ENCODE results near the gene CPSF4L. TPM values are rescaled to one million over a fixed set of nuclear protein-coding genes. Genes with fewer than 3 reads are reported as not detected.

The CPSF4L gene
- total and polyA plus RNA-seq, 2 of the 13 experiments (the other 11 are each of a cell fraction or from before 2014, with no cell fraction given), result 0.73 to 1.6 TPM

DNA sequence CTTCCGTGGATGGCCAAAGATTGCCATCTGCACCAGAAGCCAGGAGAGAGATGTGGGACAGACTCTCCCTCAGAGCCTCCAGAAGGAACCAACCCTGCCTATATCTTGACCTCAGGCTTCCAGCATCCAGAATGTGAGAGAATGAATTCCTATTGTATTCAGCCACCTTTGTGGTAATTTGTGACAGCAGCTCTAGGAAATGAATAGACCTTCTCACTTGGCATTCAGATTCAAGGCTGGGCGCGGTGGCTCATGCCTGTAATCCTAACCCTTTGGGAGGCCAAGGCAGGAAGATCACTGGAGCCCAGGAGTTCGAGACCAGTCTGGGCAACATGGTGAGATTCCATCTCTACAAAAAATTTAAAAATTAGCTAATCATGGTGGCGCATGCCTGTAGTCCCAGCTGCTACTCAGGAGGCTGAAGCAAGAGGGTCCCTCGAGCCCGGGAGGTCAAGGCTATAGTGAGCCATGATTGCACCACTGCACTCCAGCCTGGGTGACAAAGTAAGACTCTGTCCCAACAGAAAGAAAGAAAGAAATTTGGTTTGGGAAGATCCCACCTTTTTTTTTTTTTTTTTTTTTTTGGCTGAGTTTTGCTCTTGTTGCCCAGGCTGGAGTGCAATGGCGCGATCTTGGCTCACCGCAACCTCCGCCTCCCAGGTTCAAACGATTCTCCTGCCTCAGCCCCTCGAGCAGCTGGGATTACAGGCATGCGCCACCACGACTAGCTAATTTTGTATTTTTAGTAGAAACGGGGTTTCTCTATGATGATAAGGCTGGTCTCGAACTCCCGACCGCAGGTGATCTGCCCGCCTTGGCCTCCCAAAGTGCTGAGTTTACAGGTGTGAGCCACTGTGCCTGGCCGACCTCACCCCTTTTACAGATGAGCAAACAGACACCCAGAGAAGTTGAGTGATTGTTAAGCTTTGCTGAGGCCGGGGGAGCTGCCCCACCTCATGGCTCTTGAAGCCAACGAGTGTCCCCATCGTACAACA, 4.3 kb upstream of the CPSF4L start (continued):
- TF ChIP-seq, protein P1, sequence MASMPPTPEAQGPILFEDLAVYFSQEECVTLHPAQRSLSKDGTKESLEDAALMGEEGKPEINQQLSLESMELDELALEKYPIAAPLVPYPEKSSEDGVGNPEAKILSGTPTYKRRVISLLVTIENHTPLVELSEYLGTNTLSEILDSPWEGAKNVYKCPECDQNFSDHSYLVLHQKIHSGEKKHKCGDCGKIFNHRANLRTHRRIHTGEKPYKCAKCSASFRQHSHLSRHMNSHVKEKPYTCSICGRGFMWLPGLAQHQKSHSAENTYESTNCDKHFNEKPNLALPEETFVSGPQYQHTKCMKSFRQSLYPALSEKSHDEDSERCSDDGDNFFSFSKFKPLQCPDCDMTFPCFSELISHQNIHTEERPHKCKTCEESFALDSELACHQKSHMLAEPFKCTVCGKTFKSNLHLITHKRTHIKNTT (CRISPR knock-in tag; IDR thresholded peaks at IDR 0.05), result no peak
- TF ChIP-seq ZNF629 (CRISPR knock-in tag; conservative IDR thresholded peaks at IDR 0.05) (peak; percentile 66), NR2F1 (CRISPR knock-in tag; IDR thresholded peaks at IDR 0.05) (peak in 1 of 2 experiments; percentile 44; a peak in 1 of 4 replicates), ZFP36L2 (CRISPR knock-in tag; IDR thresholded peaks at IDR 0.05) (no peak), GZF1 (CRISPR knock-in tag; IDR thresholded peaks at IDR 0.05) (no peak), ZNF10 (CRISPR knock-in tag; IDR thresholded peaks at IDR 0.05; ENCODE audit: borderline replicate concordance, low read depth) (no peak), CCDC6 (CRISPR knock-in tag; IDR thresholded peaks at IDR 0.05) (no peak), ZNF790 (CRISPR knock-in tag; IDR thresholded peaks at IDR 0.05; ENCODE audit: borderline replicate concordance) (no peak), ZNF17 (CRISPR knock-in tag; IDR thresholded peaks at IDR 0.05) (no peak), ZNF510 (CRISPR knock-in tag; IDR thresholded peaks at IDR 0.05; ENCODE audit: low read depth) (no peak), NR2F2 (IDR thresholded peaks at IDR 0.05; ENCODE audit: borderline replicate concordance, low read depth) (no peak), ZNF746 (CRISPR knock-in tag; IDR thresholded peaks at IDR 0.05) (no peak), HCFC1 (IDR thresholded peaks at IDR 0.05; ENCODE audit: low read depth, low read length) (no peak), HNRNPUL1 (IDR thresholded peaks at IDR 0.05; ENCODE audit: low read depth, low read length) (no peak)
- TF ChIP-seq, protein P2, sequence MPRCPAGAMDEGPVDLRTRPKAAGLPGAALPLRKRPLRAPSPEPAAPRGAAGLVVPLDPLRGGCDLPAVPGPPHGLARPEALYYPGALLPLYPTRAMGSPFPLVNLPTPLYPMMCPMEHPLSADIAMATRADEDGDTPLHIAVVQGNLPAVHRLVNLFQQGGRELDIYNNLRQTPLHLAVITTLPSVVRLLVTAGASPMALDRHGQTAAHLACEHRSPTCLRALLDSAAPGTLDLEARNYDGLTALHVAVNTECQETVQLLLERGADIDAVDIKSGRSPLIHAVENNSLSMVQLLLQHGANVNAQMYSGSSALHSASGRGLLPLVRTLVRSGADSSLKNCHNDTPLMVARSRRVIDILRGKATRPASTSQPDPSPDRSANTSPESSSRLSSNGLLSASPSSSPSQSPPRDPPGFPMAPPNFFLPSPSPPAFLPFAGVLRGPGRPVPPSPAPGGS (CRISPR knock-in tag; IDR thresholded peaks at IDR 0.05), result no peak
- TF ChIP-seq, protein P3, sequence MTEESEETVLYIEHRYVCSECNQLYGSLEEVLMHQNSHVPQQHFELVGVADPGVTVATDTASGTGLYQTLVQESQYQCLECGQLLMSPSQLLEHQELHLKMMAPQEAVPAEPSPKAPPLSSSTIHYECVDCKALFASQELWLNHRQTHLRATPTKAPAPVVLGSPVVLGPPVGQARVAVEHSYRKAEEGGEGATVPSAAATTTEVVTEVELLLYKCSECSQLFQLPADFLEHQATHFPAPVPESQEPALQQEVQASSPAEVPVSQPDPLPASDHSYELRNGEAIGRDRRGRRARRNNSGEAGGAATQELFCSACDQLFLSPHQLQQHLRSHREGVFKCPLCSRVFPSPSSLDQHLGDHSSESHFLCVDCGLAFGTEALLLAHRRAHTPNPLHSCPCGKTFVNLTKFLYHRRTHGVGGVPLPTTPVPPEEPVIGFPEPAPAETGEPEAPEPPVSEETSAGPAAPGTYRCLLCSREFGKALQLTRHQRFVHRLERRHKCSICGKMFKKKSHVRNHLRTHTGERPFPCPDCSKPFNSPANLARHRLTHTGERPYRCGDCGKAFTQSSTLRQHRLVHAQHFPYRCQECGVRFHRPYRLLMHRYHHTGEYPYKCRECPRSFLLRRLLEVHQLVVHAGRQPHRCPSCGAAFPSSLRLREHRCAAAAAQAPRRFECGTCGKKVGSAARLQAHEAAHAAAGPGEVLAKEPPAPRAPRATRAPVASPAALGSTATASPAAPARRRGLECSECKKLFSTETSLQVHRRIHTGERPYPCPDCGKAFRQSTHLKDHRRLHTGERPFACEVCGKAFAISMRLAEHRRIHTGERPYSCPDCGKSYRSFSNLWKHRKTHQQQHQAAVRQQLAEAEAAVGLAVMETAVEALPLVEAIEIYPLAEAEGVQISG (CRISPR knock-in tag; IDR thresholded peaks at IDR 0.05), result no peak
- TF ChIP-seq, protein P4, sequence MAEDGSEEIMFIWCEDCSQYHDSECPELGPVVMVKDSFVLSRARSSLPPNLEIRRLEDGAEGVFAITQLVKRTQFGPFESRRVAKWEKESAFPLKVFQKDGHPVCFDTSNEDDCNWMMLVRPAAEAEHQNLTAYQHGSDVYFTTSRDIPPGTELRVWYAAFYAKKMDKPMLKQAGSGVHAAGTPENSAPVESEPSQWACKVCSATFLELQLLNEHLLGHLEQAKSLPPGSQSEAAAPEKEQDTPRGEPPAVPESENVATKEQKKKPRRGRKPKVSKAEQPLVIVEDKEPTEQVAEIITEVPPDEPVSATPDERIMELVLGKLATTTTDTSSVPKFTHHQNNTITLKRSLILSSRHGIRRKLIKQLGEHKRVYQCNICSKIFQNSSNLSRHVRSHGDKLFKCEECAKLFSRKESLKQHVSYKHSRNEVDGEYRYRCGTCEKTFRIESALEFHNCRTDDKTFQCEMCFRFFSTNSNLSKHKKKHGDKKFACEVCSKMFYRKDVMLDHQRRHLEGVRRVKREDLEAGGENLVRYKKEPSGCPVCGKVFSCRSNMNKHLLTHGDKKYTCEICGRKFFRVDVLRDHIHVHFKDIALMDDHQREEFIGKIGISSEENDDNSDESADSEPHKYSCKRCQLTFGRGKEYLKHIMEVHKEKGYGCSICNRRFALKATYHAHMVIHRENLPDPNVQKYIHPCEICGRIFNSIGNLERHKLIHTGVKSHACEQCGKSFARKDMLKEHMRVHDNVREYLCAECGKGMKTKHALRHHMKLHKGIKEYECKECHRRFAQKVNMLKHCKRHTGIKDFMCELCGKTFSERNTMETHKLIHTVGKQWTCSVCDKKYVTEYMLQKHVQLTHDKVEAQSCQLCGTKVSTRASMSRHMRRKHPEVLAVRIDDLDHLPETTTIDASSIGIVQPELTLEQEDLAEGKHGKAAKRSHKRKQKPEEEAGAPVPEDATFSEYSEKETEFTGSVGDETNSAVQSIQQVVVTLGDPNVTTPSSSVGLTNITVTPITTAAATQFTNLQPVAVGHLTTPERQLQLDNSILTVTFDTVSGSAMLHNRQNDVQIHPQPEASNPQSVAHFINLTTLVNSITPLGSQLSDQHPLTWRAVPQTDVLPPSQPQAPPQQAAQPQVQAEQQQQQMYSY (CRISPR knock-in tag; IDR thresholded peaks at IDR 0.05), result no peak

Measured in HepG2 (cell line).